Kasumi-1 (cell line): ENCODE measurements around the gene ATP2B2.

Source experiments
- DNase-seq, 2 experiments: peaks; one replicate each; lab custom pipeline; 2025; lab: John Stamatoyannopoulos, UW

Gene ATP2B2

DNA sequence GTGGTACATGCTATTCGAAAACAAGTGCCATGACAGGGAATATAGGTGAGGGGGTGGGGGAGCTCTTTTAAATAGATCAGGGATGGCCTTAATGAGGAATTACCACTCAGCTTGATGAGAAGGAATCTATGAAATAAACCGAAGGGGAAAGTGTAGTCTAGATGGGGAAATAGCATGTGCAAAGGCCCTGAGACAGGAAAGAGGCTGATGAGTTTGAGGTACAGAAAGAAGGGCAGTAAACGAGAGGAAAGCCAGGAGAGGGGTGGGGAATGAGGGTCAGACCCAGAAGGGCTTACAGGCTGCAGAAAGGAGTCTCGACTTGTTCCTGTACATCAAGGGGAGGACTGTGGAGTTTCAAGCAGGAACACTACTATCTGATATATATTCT lies 12.2 kb downstream of the ATP2B2 start:
- DNase-seq: no peak

DNA sequence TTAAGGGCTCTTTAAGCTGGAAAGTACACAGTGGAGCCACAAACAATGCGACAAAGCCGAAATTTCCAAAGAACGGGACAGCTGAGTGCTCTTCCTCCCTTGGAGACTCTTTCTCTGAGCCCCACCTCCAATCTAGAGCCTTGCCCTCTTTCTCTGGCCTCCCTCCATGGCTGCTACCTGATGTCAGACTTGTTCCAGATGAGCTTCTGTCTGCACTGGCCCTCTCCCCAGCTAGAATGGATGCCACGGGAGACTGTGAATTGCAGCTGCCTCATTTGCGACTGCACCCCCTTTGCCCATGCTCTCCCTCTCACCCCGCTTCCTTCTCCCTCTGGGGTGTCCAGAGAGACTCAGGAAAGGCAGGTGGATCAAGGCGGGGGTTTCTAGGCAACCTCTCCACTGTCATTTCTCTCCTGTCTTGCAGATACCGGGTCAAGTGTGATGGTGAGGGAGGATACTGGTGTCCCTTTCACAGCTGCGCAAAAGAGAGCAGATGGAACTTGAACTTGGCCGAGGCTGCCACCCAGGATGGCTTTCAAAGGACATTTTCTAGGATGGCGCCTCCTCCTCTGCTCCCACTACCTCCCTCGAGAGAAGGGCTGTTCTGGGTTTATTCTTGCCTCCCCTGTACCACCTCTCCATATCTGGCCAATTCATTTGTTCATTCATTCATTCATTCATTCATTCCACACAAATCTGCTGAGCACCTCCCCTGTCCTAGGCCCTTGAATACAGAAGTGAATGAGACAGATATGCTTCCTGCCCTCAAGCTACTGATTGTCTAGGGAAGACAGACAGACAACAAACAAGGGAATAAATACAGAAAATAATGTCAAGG lies 12.8 kb downstream of the ATP2B2 start:
- DNase-seq: no peak

DNA sequence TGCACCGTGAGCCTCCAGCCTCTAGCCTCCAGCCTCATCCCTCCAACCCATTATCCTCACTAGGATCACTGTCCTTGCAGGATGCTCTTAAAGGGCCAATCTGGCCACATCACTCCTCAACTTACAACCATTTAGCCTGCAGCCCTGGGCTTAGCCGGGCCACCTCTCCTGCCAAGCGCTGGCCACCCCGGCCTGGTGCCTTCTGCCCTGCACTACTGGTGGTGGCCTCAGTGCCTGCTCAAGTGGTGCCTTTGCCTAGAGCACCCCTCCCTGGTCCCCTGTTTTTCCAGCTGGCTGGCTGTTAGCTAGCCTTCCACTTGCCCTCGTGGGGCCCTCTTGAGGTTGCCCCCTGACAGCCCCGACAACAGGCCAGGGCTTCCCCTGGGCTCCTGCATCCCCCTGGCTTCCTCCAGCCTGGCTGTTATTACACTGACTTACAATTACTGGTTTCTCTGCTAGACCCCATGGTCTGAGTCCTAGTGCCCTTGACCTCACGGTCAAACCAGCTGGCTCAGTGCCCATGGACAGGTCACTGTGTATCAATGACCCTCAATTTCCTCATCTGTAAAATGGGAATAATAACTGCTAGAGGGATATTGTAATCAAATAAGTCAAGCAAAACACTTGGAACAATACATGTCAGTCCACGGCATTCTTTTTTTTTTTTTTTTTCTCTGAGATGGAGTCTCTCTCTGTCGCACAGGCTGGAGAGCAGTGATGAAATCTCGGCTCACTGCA lies 15.5 kb downstream of the ATP2B2 start:
- DNase-seq: no peak

- DNase-seq: no peak
Measured at GRCh38 chr3:10487988-10488633, 17.3 kb downstream of the ATP2B2 start.

DNA sequence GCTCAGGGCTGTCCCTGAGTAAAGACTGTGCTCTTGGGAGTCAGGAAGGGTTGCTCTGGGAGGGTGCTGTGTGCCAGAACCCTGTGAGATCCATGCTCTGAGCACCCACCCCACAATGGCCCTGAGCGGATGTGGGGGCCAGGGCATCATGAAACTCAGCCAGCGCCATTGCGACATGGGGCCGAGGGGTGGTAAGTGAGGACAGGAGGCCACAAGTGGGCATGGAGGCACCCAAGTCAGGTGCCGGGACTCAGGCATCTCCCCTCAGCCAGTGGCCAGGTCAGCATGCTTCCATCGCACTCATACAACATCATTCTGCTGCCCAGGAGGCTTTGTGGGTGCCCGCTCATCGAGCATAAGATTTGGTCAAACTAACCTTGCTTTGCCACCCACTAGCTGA lies 19.6 kb downstream of the ATP2B2 start:
- no peak for DNase-seq

DNA sequence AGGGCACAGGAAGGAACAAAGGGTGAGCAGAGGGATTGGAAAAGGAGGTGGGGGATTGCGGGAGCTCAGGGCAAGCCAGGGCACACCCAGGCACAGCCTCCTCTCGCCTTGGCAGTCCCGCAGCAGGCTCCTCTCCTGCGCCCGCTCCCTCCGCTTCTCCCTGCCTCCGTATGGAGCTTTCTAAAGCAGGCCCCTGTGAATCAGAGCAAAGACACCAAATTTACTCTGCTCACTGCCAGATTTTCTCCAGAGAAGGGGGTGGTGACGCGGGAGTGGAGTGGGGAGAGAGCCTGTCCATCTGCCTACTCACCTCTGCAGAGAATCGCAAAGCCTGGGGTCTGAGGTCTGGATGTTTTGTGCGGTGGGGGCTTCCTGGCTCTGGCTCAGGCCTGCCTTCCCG lies 20.0 kb downstream of the ATP2B2 start:
- no peak for DNase-seq

DNA sequence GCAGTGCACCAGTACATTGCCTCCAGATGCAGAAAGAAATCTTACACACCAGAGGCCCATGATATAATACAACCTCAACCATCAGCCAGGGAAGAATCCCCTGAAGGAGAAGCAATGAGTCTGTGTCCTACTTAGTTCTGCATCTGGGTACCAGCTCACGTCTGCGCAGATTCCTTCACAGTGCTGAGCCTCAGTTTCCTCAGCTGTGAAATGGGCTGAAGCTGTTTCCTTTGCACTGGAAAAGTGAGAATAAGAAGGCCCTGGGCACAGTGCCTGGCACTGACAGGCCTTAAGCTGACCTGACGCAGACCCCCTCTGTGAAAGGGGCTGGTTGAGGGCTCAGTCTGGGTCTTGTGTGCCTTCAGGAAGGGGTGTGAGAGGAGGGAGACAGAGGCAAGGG lies 20.7 kb downstream of the ATP2B2 start:
- no peak for DNase-seq

GRCh38 chr3:10483686-10484345 lies 21.6 kb downstream of the ATP2B2 start:
- DNase-seq: no peak

- no peak for DNase-seq
Measured at GRCh38 chr3:10483364-10483675, 22.1 kb downstream of the ATP2B2 start.

DNA sequence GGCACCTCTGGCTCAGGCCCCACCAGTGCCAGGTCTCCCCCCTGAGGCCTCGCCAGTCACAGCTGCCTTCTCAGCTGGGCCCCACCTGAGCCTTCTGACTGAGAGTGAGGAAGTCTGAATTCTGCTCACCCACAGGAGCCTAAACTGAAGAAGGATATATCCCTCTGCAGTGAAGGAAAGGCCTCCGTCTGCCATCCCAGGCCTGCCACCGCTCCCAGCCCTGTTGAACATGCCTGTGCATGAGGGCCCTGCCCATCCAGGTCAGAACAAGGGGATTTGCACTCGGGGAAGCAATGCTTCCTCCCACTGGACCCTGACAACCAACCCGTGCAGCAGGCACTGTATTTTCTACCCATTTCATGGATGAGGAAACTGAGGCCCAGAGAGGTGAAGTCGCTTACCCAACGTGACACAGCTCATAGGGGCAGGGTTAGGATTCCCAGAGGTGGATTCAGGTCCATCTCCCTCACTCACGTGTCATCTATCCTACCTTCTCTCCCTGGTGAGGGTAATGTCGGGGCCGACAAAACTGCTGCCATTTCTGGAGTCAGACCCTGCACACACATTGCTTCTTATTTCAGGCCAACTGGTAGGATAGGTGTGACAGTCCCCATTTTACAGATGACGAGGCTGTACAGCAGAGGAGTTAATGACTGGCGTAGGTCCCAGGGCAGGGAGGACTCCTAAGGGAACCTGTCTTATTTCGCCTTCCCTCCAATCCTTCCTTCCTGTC lies 22.6 kb downstream of the ATP2B2 start:
- DNase-seq: no peak

- DNase-seq: no peak
Measured at GRCh38 chr3:10480871-10481378, 24.5 kb downstream of the ATP2B2 start.

GRCh38 chr3:10479311-10479710 lies 26.1 kb downstream of the ATP2B2 start:
- no peak for DNase-seq

GRCh38 chr3:10475983-10476382 lies 29.4 kb downstream of the ATP2B2 start:
- no peak for DNase-seq

GRCh38 chr3:10474847-10475246 lies 30.5 kb downstream of the ATP2B2 start:
- DNase-seq: no peak

GRCh38 chr3:10474275-10474646 lies 31.1 kb downstream of the ATP2B2 start:
- DNase-seq: no peak

DNA sequence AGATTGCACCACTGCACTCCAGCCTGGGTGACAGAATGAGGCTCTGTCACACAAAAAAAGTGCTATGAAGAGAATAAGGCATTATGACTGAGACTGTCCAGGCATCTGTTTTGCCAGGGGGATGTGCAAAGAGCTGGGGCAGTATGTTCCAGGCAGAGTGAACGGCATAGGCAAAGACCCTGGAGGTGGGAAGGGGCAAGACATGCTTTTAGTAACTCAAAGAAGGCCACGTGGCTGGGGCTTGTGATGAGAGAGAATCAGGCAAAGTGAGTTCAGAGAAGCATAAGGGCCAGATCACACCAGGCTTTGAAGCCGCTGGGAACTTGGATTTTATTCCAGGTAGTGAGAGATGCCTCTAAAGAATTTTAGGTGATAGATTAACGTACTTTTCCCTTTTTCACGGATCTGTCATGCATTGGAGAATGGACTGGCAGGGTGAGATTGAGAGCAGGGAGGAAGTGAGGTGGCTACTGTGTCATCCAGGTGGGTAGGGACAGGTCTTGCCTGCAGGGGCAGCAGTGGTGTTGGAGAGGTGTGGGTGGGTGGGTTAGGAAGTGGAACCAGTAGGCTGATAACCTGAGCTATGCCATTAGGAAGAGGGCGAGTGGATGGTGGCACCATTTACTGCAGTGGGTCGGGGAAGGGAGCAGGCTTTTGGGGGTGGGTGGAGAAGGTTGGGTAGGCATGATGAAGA lies 31.7 kb downstream of the ATP2B2 start:
- no peak for DNase-seq

DNA sequence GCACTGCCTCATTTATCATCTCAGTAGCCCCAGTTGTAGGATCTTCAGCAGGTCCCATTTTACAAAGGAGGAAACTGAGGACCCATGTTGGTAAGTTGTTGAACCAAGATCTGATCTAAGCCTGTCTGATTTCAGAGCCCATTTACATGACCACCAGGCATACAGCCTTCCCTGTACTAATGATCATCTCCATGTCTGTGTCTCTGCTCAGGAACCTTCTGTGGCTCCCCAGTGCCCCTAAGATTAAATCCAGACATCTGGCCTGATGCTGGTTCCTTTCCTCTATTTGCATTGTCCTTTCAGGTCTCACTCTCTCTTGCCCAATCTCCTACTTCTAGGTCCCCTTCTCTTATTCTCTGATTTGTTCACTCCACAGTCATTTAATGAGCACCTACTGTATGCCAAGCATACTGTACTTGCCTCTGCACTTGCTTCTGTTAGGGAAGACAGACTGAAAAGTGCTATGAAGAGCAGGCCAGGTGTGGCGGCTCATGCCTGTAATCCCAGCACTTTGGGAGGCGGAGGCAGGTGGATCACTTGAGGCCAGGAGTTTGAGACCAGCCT lies 32.4 kb downstream of the ATP2B2 start:
- no peak for DNase-seq

DNA sequence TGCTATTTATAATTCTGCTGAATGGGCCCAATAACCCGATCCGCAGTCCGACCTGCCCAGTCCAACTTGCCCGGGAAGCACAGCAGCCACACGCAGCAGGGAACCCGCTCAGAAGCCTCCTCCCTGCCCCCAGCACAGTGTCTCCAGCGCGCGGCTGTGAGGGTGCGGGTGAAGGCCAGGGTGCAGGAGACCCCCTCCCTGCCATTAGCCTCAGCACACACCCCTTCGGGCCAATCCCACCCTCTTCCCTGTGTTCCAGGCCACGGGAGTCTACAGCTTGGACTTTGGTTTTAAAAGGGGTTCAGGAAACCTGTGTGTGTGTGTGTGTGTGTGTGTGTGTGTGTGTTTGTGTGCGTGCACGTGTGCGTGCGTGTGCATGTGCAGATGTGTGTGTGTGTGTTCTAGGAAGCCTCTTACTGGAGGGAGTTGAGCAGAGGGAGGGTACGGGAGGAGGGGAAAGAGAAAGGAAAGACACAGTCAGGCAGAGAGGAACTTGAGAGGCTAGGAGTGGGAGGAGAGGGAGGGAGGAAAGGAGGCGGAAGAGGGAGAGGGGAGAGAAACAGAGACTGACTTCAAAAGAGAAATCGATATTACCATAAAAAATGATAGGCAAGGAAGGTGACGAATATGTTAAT lies 34.2 kb downstream of the ATP2B2 start:
- peak in 1 of 2 experiments; percentile 17 for DNase-seq

DNA sequence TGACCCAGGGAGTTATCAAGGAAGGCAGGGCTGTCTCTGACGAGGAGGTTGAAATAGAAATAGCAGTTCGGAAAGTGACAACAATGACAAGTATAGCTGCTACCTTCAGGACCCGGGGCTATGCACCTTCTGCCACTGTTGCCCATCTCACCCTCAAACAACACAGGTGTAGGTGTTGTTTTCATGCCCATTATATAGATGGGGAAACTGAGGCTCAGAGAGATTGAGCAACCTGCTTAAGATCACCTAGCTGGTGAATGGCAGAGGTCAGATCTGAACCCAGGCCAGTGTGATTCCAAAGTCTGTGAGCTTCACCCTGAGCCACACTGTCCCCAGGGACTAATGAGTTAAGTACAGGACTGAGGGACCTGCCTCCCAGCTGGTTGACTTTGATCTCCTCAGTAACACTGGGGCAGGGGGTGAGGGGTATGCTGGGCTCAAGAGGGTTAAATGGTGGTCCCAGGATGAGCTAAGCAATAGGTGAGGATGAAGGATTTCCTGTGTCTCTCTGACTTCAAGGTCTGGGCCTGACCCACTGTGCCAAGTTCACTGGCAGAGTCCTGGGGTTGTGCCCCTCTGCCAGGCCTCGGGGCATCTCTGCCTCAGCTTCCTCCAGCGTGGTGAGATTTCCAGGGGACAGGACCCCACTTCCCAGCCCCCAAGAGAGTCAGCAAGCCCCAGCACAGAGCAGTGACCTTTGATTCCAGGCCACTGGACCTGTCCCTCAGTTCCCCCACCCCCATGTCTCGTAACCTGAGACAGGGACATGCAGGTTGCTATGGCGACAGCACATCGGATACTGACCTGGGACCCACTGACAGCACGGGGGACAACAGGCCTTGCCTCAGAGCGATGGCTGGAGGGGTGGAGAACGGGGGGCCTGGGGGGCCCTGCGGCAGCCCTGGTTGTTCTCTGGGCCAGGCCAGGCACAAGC lies 35.0 kb downstream of the ATP2B2 start:
- DNase-seq: no peak
